Fibroblast of peridontal ligament (primary cell): ENCODE measurements around the gene GTSF1L.

Experiments used
- DNase-seq: peaks from one replicate; pipeline ENCODE4 v3.0.0-alpha.2; 2010; ENCODE audit errors: extremely low read depth

Gene GTSF1L

DNA sequence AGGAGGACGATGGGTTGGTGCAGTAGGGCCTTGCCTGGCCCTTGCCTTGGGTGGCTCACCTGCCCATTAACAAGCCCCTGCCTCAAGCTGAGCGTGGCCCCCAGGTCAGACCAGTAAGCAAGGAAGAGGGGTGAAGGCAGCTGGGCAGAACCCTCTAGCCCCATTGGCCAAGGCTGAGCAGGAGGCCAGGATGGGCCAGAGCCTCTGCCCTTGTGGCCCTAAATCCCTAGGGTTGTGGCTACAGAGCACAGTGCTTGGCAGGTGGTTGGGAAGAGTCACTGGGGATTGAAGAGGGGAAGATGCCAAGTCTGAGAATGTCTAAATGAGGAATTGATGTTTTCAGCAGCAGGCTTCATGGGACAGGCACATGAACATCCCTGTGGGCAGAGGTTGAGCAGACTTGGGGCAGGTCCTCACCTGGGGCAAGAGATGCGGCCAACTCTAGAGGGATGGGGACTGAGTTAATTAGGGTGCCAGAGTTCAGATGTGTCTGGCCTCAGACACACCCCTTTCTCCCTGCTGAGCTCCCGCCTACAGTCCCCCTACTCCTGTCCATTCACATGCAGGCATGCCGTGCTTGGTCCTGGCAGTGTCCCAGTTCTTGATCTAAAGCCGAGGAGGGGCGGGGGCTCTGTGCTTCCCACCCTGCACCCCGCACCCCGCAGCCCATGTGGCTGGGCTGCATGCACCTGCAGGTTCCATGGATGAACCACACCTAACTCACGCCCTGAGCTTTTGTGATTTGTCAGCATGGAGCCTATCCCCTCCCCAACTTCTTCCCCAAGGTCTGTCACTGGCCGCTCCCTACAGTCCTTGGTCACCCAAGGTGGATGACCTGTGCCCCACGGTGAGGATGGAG, 9.8 kb downstream of the GTSF1L start:
- no peak for DNase-seq

DNA sequence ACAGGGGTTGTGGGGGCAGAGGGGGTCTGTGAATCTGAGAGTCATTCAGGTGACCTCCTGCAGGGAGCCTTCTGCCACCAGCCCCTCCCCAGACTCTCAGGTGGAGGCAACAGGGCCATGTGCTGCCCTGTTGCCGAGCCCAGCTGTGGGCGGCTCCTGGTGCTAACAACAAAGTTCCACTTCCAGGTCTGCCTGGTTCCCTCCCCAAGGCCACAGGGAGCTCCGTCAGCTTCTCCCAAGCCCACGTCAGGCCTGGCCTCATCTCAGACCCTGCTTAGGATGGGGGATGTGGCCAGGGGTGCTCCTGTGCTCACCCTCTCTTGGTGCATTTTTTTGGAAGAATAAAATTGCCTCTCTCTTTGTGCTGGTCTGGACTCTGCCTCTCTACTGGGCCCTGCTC, 10.7 kb downstream of the GTSF1L start:
- DNase-seq, result no peak

DNA sequence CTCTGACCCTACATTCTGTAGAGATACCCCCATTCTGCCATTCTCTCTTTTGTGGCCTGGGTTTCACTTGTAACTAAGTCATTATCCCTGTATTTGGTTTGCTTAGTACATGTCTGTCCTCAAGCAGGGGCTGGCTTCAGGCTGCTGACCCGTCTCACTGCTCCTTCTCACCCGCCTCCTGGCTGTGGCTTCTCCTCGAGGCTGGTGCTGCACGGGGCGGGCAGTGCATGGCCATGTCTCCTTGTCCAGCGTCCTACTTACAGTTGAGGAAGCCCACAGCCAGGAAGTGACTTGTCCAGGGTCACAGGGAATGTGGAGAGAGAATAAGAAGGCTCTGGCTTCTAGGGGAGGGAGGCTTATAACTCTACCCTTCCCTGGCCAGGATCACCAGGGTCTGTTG, 11.3 kb downstream of the GTSF1L start:
- no peak for DNase-seq

- DNase-seq, result no peak
These were observed 11.8 kb downstream of the GTSF1L start for GRCh38 chr20:43715044-43715443.

DNA sequence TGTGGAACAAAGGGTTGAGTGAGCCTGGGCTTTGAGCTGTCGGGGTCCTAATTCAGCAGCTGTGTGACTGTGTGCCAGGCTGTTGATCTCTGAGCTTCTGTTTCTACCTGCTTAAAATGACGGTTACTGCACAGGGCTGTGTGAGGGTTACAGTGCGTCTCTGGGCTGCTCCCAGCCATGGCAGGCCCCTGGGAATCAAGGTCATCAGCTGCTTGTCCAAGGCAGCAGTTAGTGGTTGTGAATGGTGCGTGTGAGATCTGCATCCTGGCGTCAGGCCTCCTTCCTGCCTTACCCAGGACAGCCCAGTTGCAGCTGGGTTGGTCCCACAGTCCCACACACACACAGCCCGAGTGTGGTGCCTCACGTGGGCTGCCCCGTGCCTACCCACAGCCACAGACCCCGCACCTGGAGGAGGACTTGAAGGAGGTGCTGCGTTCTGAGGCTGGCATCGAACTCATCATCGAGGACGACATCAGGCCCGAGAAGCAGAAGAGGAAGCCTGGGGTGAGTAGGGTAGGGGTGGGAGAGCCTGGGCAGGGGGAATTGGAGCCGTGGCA, 15.6 kb downstream of the GTSF1L start:
- no peak for DNase-seq

- no peak for DNase-seq
These were observed 16.3 kb downstream of the GTSF1L start for GRCh38 chr20:43710370-43711044.

GRCh38 chr20:43702502-43702901, 24.3 kb downstream of the GTSF1L start:
- DNase-seq, result no peak

DNA sequence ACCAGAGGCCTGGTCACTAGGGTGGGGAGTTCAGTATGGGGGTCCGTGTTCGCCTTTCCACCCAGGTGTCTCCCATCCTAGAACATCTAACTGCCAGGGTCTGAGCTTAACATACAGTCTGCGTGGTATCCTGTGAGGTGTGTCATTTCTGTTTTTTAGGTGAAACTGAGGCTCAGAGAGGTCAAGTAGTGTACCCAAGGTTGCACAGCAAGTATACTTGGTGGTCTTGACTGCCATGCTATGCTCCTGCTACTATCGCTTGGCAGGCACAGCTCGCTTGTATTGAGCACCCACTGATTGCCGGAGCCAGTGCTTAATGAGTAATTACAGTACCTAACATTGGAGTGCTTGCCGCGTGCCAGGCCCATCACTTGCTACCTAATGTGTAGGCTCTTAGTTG, 26.2 kb downstream of the GTSF1L start:
- no peak for DNase-seq

- no peak for DNase-seq
These were observed 26.7 kb downstream of the GTSF1L start for GRCh38 chr20:43699941-43700565.

GRCh38 chr20:43695571-43695970, 31.2 kb downstream of the GTSF1L start:
- DNase-seq, result no peak

DNA sequence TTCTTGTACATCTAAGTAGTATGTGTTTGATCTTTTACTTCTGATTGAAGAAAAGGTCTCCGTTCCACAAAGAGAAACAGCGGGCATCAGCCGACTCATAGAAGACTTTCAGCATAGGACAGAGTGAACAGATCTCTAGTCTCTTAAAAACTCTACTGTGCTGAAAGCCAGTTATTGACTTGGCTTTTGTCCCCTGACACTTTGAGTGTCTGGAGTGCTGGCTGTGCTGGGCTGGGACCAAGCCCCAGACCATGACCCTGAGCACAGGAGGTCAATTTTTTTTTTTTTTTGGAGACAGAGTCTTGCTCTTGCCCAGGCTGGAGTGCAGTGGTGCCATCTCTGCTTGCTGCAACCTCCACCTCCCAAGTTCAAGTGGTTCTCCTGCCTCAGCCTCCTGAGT, 32.0 kb downstream of the GTSF1L start:
- no peak for DNase-seq

GRCh38 chr20:43691928-43692524, 34.8 kb downstream of the GTSF1L start:
- peak; percentile 33 for DNase-seq

GRCh38 chr20:43690943-43691598, 35.7 kb downstream of the GTSF1L start:
- DNase-seq, result no peak

DNA sequence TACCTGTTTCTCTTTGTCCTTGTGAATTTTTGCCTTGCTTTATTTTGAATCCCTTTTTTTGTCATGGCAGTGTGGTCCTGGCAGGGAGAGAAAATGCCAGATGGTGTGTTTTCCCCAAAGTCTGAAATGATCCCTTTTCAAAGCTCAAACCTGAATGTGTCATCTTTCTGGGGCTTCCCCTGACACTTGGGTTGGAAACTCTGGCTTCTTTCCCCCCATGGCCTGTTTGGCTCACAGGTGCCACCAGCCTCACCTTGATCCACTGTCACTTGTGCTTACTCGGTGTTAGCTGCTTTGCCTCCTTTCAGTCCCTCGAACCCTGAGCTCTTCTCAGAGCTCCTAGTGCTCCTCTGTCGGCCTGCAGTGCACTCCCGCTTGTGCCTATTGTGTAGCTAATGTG, 37.6 kb downstream of the GTSF1L start:
- DNase-seq, result no peak

DNA sequence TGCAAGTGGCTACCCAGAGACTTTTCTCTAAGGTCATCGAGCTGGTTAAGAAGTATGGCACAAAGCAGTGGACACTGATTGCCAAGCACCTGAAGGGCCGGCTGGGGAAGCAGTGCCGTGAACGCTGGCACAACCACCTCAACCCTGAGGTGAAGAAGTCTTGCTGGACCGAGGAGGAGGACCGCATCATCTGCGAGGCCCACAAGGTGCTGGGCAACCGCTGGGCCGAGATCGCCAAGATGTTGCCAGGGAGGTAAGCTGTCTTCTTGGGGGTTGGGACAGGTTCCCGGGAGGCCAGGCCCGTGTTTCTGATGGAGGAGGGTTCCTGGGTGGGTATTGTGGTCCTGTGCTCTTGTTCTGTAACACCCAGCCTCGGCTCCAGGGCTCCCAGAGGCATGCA, 40.0 kb downstream of the GTSF1L start:
- DNase-seq, result no peak

GRCh38 chr20:43682446-43682845, 44.4 kb downstream of the GTSF1L start:
- no peak for DNase-seq

DNA sequence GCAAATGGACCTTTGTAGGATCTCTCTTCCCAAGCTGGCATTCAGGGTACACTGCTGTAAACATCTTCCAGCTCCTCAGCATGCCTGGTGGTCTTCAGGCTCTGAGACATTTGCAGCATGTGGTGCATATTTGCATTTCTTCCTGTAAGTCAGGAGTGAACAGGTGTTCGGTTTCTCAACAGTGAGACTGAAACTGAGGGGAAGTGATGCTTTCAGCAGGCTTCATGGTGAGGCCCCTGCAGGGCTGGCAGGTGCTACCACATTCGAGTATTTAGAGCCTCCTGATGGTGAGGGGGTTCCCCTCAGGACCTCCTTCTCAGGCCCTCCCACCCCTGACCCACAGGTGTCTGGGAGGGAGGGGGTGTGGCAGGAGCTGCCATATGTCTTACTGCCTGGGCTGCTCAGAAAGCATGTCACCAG, 44.8 kb downstream of the GTSF1L start:
- DNase-seq, result no peak

DNA sequence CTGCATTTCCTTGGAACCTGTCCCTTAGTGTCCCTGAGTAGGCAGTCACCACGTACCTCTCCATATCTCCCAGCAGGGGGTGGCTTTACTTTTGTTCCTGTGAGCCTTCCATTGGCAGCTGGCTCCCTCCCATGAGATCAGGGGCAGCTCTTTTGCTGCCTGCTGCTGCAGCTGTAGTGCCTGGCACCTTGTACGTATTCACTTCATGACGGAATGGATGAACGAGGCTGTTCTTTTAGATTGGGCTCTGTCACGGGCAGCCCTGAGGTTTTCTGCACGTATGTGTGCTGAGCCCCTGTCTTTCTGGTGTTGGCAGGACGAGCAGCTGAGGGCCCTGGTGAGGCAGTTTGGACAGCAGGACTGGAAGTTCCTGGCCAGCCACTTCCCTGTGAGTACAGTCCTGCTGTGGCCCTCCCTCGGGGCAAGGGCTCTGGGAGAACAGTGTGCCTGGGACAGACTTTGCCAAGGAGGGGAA, 45.3 kb downstream of the GTSF1L start:
- DNase-seq, result no peak

DNA sequence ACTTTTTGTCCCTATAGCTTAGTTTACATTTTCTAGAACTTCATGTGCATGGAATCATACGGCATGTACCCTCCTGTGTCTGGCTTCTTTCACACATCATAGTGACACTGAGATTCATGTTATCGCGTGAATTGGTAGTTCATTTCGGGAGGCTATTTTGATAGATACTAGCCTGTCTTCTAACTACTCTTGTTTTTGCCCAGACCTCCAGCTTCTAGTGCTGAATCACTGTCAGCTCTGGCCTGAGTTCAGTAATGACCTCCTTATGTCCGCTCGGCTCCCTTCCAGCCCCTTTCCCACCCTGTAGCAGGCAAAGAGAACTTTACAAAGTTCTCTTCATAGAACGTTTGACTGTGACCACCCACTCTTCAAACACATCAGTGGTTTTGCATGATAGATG, 45.8 kb downstream of the GTSF1L start:
- DNase-seq, result peak; percentile 7

DNA sequence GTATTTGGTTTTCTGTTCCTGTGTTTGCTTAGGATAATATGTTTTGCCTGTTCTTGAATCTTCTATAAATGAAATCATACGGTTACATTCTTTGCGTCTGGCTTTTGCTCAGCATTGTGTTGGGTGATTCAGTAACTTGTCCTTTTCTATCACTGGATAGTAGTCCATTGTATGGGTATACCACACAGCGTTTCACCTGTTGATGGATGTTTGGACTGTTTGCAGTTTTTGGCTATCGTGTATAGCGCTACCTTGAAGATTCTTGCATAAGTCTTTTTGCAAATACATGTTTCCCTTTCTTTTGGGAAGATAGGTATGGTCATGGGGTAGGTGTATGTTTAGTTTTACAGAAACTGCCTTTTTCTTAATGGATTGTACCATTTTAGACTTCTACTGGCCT, 50.4 kb downstream of the GTSF1L start:
- no peak for DNase-seq
